Measurements from ENCODE around the gene SLC2A4. TPM values are rescaled to one million over a fixed set of nuclear protein-coding genes. Genes with fewer than 3 reads are reported as not detected.
A peak's percentile ranks its signal among the peaks of the same experiment; 100 is the strongest.

Gene SLC2A4
- polyA plus RNA-seq, 3 donors = not detected

GRCh38 chr17:7290685-7291084, 9.2 kb downstream of the SLC2A4 start:
- 89% methylated on average over 8 of the region's 11 CpGs for WGBS (ENCODE audit: insufficient coverage)
- no peak overlapping the region for H3K4me2 ChIP-seq (replicated peaks; ENCODE audit: extremely low read depth, low read length, poor library complexity, severe bottlenecking)
- Mint-ChIP-seq H3K27ac (no peak overlapping the region), H3K9me3 (peaks cover 0 to 18% (median 12%) of the 10 kb centered on the region in 7 donors), H3K27me3 (ENCODE audit: low read depth in 3 of 3) (peaks cover 72 to 89% (median 73%) of the 10 kb centered on the region in 3 donors), H3K4me3 (peak overlapping the region in 1 of 2 donors; percentile 59), H3K4me1 (peaks cover 13% of the 10 kb centered on the region), H3K36me3 (peaks cover 0 to 4% of the 10 kb centered on the region in 2 donors)
- no peak overlapping the region for H3K9ac ChIP-seq (ENCODE audit: insufficient read depth, low read length, poor library complexity, severe bottlenecking)
- H3K9me3 ChIP-seq (replicated peaks in 1 of 2; ENCODE audit: control insufficient read depth in 1 of 2, insufficient read depth in 1 of 2, low read length in 2 of 2) = peaks cover 0 to 13% of the 10 kb centered on the region in 2 donors
- H2AFZ ChIP-seq (ENCODE audit: insufficient read depth, low read depth, low read length, poor library complexity, severe bottlenecking) = no peak overlapping the region
- H3K36me3 ChIP-seq (replicated peaks in 1 of 2; ENCODE audit: control insufficient read depth in 1 of 2, insufficient read depth in 2 of 2, low read length in 2 of 2) = no peaks in the 10 kb centered on the region
- H3K4me1 ChIP-seq (ENCODE audit: control insufficient read depth in 1 of 2, insufficient read depth in 2 of 2, low read length in 2 of 2) = peaks cover 12 to 21% of the 10 kb centered on the region in 2 donors
- peaks cover 28 to 62% of the 10 kb centered on the region in 2 donors for H3K27me3 ChIP-seq (ENCODE audit: control insufficient read depth in 2 of 2, insufficient read depth in 2 of 2, low read length in 2 of 2)
- no peak for TF ChIP-seq CTCF (IDR thresholded peaks at IDR 0.05)
- H3K4me3 ChIP-seq (replicated peaks in 1 of 3; ENCODE audit: low read depth in 2 of 3, low read length in 3 of 3) = no peak overlapping the region
- no peak overlapping the region for H3K27ac ChIP-seq (ENCODE audit: low read depth in 1 of 2, low read length in 2 of 2)
- DNase-seq = no peak
- H3K79me2 ChIP-seq (ENCODE audit: insufficient read depth, low read length) = no peaks in the 10 kb centered on the region
- intact Hi-C loops (cut with micrococcal nuclease) = loop anchor here in 1 of 2 donors (5.0 kb wide), 1 partner anchor 248 kb away; the partner anchor contains the start of gene SLC16A11
- no peaks in the 10 kb centered on the region for H4K20me1 ChIP-seq (ENCODE audit: insufficient read depth, low read length)

GRCh38 chr17:7292194-7292593, 10.7 kb downstream of the SLC2A4 start:
- H4K20me1 ChIP-seq (ENCODE audit: insufficient read depth, low read length) = no peaks in the 10 kb centered on the region
- peaks cover 24% of the 10 kb centered on the region for H3K4me1 Mint-ChIP-seq
- no peak for DNase-seq
- H3K79me2 ChIP-seq (ENCODE audit: insufficient read depth, low read length) = no peaks in the 10 kb centered on the region
- peaks cover 35 to 66% of the 10 kb centered on the region in 2 donors for H3K27me3 ChIP-seq (ENCODE audit: control insufficient read depth in 2 of 2, insufficient read depth in 2 of 2, low read length in 2 of 2)
- no peak for TF ChIP-seq CTCF (IDR thresholded peaks at IDR 0.05)
- WGBS (ENCODE audit: insufficient coverage) = no CpG with 5 or more reads among the region's 2 CpGs
- H3K4me1 ChIP-seq (ENCODE audit: control insufficient read depth in 1 of 2, insufficient read depth in 2 of 2, low read length in 2 of 2) = peaks cover 21 to 32% of the 10 kb centered on the region in 2 donors
- peak overlapping the region in 1 of 2 donors; percentile 82 for H3K4me3 Mint-ChIP-seq
- H3K27ac ChIP-seq (ENCODE audit: low read depth in 1 of 2, low read length in 2 of 2) = no peak overlapping the region
- H3K9me3 Mint-ChIP-seq = peaks cover 0 to 23% (median 12%) of the 10 kb centered on the region in 7 donors
- no peak overlapping the region for H3K4me3 ChIP-seq (replicated peaks in 1 of 3; ENCODE audit: low read depth in 2 of 3, low read length in 3 of 3)
- no peak overlapping the region for H3K27ac Mint-ChIP-seq
- H2AFZ ChIP-seq (ENCODE audit: insufficient read depth, low read depth, low read length, poor library complexity, severe bottlenecking) = no peak overlapping the region
- H3K4me2 ChIP-seq (replicated peaks; ENCODE audit: extremely low read depth, low read length, poor library complexity, severe bottlenecking) = no peak overlapping the region
- no peaks in the 10 kb centered on the region for H3K36me3 ChIP-seq (replicated peaks in 1 of 2; ENCODE audit: control insufficient read depth in 1 of 2, insufficient read depth in 2 of 2, low read length in 2 of 2)
- H3K9ac ChIP-seq (ENCODE audit: insufficient read depth, low read length, poor library complexity, severe bottlenecking) = no peak overlapping the region
- H3K9me3 ChIP-seq (replicated peaks in 1 of 2; ENCODE audit: control insufficient read depth in 1 of 2, insufficient read depth in 1 of 2, low read length in 2 of 2) = peaks cover 0 to 13% of the 10 kb centered on the region in 2 donors
- peaks cover 0 to 6% of the 10 kb centered on the region in 2 donors for H3K36me3 Mint-ChIP-seq
- intact Hi-C loops (cut with micrococcal nuclease) = loop anchor here in 1 of 2 donors (5.0 kb wide), 1 partner anchor 250 kb away; the partner anchor contains the start of gene SLC16A11
- peaks cover 74 to 90% (median 76%) of the 10 kb centered on the region in 3 donors for H3K27me3 Mint-ChIP-seq (ENCODE audit: low read depth in 3 of 3)
